Measurements from ENCODE around the gene CNTN5.

The CNTN5 gene

DNA sequence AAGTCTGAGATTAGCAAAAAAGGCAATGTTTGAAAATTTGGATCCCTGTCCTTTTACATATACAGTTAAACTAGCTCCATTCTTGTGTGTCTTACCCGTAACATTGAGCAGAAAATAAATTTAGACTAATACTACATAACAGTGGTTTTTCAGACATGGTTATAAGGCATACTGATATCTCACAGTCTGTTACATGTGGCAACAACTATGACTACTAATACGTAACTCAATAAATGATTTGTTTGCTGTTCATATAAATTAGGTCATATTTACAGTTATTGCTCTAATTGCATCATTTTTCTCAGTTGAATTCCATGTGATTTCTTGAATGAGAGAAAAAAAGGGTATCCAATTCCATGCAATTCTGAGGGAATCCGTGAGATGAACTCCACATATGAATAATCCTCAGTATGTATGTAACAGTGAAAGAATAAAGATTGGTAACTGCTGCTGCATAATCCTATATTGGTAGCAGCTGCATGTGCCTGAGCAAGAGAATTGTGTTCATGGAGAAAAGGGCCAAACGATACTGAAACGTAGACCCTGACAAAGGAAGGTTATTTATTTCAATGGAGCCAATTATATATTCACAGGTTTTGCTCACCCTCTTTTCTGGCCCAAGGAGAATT lies 1275.4 kb downstream of the CNTN5 start:
- DNase-seq (ENCODE audit: low spot score in 2 of 2) (no peak), ATAC-seq (replicated peaks; ENCODE audit: extremely low read depth, poor library complexity, severe bottlenecking) (no peak)
- H3K4me3 Mint-ChIP-seq = no peak overlapping the region
- no peaks in the 10 kb centered on the region for H3K4me1 Mint-ChIP-seq
- peaks cover 9% of the 10 kb centered on the region for H3K9me3 Mint-ChIP-seq
- H3K36me3 Mint-ChIP-seq (ENCODE audit: insufficient read depth) = no peaks in the 10 kb centered on the region
- no peaks in the 10 kb centered on the region for H3K27me3 Mint-ChIP-seq
- H3K27ac Mint-ChIP-seq (ENCODE audit: low read depth) = no peak overlapping the region

DNA sequence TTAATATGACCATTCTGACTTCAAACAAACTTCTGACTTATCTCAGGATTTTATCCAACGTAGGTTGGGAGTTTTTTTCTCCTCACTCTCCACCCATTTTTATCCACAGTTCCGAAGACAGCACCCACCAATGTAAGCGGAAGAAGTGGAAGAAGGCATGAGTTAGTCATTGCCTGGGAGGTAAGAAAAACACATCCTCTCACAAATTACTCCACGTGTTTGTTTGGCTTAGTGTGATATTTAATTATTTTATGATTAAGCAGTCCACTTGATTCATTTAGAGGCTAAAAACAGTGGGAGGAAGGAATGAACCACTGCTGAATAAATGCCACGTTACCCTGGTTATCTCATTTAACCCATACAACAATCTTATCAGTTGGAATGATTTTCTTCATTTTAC lies 1276.8 kb downstream of the CNTN5 start:
- DNase-seq (ENCODE audit: low spot score in 2 of 2) (no peak), ATAC-seq (replicated peaks; ENCODE audit: extremely low read depth, poor library complexity, severe bottlenecking) (no peak)
- H3K4me1 Mint-ChIP-seq = no peaks in the 10 kb centered on the region
- no peak overlapping the region for H3K4me3 Mint-ChIP-seq
- peaks cover 9% of the 10 kb centered on the region for H3K9me3 Mint-ChIP-seq
- H3K27me3 Mint-ChIP-seq = no peaks in the 10 kb centered on the region
- no peaks in the 10 kb centered on the region for H3K36me3 Mint-ChIP-seq (ENCODE audit: insufficient read depth)
- no peak overlapping the region for H3K27ac Mint-ChIP-seq (ENCODE audit: low read depth)

DNA sequence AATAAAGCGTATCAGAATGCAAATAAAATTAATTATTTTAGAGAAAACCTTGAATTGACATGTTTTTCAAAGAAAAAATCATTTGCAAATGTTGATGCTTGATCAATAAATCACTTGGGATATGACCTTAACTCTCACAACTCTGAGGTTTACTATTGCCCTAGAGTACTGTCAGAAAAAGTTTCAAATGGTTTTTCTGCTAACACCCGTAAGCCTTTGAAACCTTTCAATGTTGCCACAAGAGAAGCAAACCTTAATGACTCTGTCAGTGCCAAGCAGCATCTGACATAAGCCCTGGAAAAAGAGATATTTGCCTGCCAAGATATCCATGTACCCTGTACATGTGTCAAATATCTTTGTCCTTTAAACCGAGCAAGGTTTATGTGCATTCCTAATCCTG lies 1282.1 kb downstream of the CNTN5 start:
- H3K27me3 Mint-ChIP-seq = no peaks in the 10 kb centered on the region
- DNase-seq (ENCODE audit: low spot score in 2 of 2) (no peak), ATAC-seq (replicated peaks; ENCODE audit: extremely low read depth, poor library complexity, severe bottlenecking) (no peak)
- H3K4me1 Mint-ChIP-seq = no peaks in the 10 kb centered on the region
- H3K36me3 Mint-ChIP-seq (ENCODE audit: insufficient read depth) = no peaks in the 10 kb centered on the region
- peaks cover 5% of the 10 kb centered on the region for H3K9me3 Mint-ChIP-seq
- H3K27ac Mint-ChIP-seq (ENCODE audit: low read depth) = no peak overlapping the region
- no peak overlapping the region for H3K4me3 Mint-ChIP-seq

DNA sequence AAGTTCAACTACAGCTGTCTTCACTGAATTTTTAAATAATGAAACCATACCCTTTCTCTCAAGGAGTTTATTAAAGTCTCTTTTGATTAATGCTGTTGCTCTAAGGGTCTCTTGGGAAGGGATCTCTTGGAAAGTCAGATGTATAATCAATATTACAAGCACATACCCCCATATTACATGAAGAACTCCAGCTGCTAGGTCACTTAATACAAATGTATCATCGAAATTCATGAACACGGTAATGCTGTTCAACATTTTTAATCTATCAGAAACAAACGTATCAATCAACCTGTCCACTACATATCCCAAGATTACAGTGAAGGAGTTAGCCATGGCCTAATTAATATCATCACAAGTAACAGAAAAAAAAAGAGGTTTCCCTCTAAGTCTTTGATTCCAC lies 1283.1 kb downstream of the CNTN5 start:
- Mint-ChIP-seq H3K27me3 (no peaks in the 10 kb centered on the region), H3K4me3 (no peak overlapping the region), H3K4me1 (no peaks in the 10 kb centered on the region), H3K36me3 (ENCODE audit: insufficient read depth) (no peaks in the 10 kb centered on the region), H3K9me3 (peaks cover 5% of the 10 kb centered on the region), H3K27ac (ENCODE audit: low read depth) (no peak overlapping the region)
- DNase-seq (ENCODE audit: low spot score in 2 of 2) = no peak
- ATAC-seq (replicated peaks; ENCODE audit: extremely low read depth, poor library complexity, severe bottlenecking) = no peak

- H3K27ac Mint-ChIP-seq (ENCODE audit: low read depth) = no peak overlapping the region
- H3K4me3 Mint-ChIP-seq = no peak overlapping the region
- no peaks in the 10 kb centered on the region for H3K27me3 Mint-ChIP-seq
- H3K36me3 Mint-ChIP-seq (ENCODE audit: insufficient read depth) = no peaks in the 10 kb centered on the region
- no peaks in the 10 kb centered on the region for H3K4me1 Mint-ChIP-seq
- no peak for DNase-seq (ENCODE audit: low spot score in 2 of 2)
- no peak for ATAC-seq (replicated peaks; ENCODE audit: extremely low read depth, poor library complexity, severe bottlenecking)
- H3K9me3 Mint-ChIP-seq = peaks cover 27% of the 10 kb centered on the region
Observed at GRCh38 chr11:100308202-100308601, 1287.5 kb downstream of the CNTN5 start.

GRCh38 chr11:100315946-100316345 lies 1295.2 kb downstream of the CNTN5 start:
- no peak for ATAC-seq (replicated peaks; ENCODE audit: extremely low read depth, poor library complexity, severe bottlenecking)
- H3K4me3 Mint-ChIP-seq = no peak overlapping the region
- DNase-seq (ENCODE audit: low spot score in 2 of 2) = no peak
- no peaks in the 10 kb centered on the region for H3K36me3 Mint-ChIP-seq (ENCODE audit: insufficient read depth)
- no peaks in the 10 kb centered on the region for H3K27me3 Mint-ChIP-seq
- no peaks in the 10 kb centered on the region for H3K4me1 Mint-ChIP-seq
- peaks cover 22% of the 10 kb centered on the region for H3K9me3 Mint-ChIP-seq
- no peak overlapping the region for H3K27ac Mint-ChIP-seq (ENCODE audit: low read depth)

DNA sequence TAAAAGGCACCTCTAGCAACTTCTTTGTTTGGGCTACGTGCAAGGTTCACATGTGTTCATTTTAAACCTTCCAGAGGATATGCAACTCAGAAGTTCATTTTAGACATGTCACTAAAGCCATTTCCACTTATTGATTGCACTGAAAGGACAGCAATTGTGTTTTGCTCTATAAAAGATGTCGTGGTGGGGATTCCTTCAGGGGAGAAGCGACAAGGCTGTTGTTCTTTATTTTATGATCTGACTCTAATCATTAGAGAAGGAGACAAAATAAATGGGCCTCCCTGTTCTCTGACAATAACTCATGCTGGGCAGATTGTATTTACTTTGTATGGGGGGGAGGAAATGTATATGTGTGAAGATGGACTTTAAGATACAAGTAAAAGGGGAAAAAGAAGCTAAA lies 1296.2 kb downstream of the CNTN5 start:
- Mint-ChIP-seq H3K4me3 (no peak overlapping the region), H3K4me1 (no peaks in the 10 kb centered on the region), H3K9me3 (peaks cover 16% of the 10 kb centered on the region)

DNA sequence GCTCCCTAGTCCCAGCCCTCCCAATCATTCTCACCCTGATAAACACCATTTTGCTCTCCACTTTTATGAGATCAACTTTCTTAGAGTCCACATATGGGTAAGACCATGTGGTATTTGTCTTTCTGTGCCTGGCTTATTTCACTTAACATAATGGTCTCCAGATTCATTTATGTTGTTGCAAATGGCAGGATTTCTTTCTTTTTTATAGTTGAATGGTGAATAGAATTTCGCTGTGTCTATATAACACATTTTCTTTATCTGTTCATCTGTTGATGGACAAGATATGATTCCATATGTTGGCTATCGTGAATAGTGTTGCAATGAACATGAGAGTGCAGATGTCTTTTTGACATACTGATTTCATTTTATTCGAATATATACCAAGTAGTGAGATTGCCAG lies 1298.9 kb downstream of the CNTN5 start:
- no peak for ATAC-seq (replicated peaks; ENCODE audit: extremely low read depth, poor library complexity, severe bottlenecking)
- H3K9me3 Mint-ChIP-seq = peaks cover 9% of the 10 kb centered on the region
- no peak overlapping the region for H3K4me3 Mint-ChIP-seq
- no peaks in the 10 kb centered on the region for H3K27me3 Mint-ChIP-seq
- H3K4me1 Mint-ChIP-seq = no peaks in the 10 kb centered on the region
- DNase-seq (ENCODE audit: low spot score in 2 of 2) = no peak
- H3K27ac Mint-ChIP-seq (ENCODE audit: low read depth) = no peak overlapping the region
- no peaks in the 10 kb centered on the region for H3K36me3 Mint-ChIP-seq (ENCODE audit: insufficient read depth)

More for the DNA sequence above, 1296.2 kb downstream of the CNTN5 start:
- H3K27me3 Mint-ChIP-seq = no peaks in the 10 kb centered on the region
- ATAC-seq (replicated peaks; ENCODE audit: extremely low read depth, poor library complexity, severe bottlenecking) = no peak
- H3K27ac Mint-ChIP-seq (ENCODE audit: low read depth) = no peak overlapping the region
- no peaks in the 10 kb centered on the region for H3K36me3 Mint-ChIP-seq (ENCODE audit: insufficient read depth)
- no peak for DNase-seq (ENCODE audit: low spot score in 2 of 2)

GRCh38 chr11:100328626-100329340 lies 1308.0 kb downstream of the CNTN5 start:
- DNase-seq (ENCODE audit: low spot score in 2 of 2) = no peak
- H3K9me3 Mint-ChIP-seq = peaks cover 34% of the 10 kb centered on the region
- no peaks in the 10 kb centered on the region for H3K4me1 Mint-ChIP-seq
- H3K27ac Mint-ChIP-seq (ENCODE audit: low read depth) = no peak overlapping the region
- H3K4me3 Mint-ChIP-seq = no peak overlapping the region
- no peak for ATAC-seq (replicated peaks; ENCODE audit: extremely low read depth, poor library complexity, severe bottlenecking)
- no peaks in the 10 kb centered on the region for H3K36me3 Mint-ChIP-seq (ENCODE audit: insufficient read depth)
- H3K27me3 Mint-ChIP-seq = no peaks in the 10 kb centered on the region

DNA sequence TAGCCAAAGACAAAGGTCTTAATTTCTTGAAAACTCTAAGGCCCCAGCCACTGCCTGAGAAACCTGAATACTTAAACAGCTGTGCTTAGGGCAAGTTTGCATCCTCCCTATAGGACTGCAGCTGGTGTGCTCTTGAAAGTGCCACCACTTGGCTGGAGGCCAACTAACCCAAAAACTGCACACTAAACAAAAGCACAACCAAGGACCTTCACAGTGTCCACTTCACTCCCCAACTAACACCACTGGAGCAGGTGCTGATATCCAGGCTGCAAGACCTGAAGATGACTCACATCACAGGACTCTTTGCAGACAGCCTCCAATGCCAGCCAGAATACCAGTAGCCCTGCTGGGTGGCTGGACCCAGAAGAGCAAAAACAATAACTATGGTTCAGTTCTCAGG lies 1308.6 kb downstream of the CNTN5 start:
- no peak for ATAC-seq (replicated peaks; ENCODE audit: extremely low read depth, poor library complexity, severe bottlenecking)
- H3K27me3 Mint-ChIP-seq = no peaks in the 10 kb centered on the region
- DNase-seq (ENCODE audit: low spot score in 2 of 2) = no peak
- no peak overlapping the region for H3K27ac Mint-ChIP-seq (ENCODE audit: low read depth)
- H3K4me1 Mint-ChIP-seq = no peaks in the 10 kb centered on the region
- H3K9me3 Mint-ChIP-seq = peaks cover 39% of the 10 kb centered on the region
- no peaks in the 10 kb centered on the region for H3K36me3 Mint-ChIP-seq (ENCODE audit: insufficient read depth)
- no peak overlapping the region for H3K4me3 Mint-ChIP-seq

GRCh38 chr11:100336873-100337272 lies 1316.1 kb downstream of the CNTN5 start:
- Mint-ChIP-seq H3K4me3 (no peak overlapping the region), H3K4me1 (no peaks in the 10 kb centered on the region), H3K36me3 (ENCODE audit: insufficient read depth) (no peaks in the 10 kb centered on the region), H3K9me3 (peaks cover 27% of the 10 kb centered on the region), H3K27ac (ENCODE audit: low read depth) (no peak overlapping the region), H3K27me3 (no peaks in the 10 kb centered on the region)
- ATAC-seq (replicated peaks; ENCODE audit: extremely low read depth, poor library complexity, severe bottlenecking) = no peak
- no peak for DNase-seq (ENCODE audit: low spot score in 2 of 2)

DNA sequence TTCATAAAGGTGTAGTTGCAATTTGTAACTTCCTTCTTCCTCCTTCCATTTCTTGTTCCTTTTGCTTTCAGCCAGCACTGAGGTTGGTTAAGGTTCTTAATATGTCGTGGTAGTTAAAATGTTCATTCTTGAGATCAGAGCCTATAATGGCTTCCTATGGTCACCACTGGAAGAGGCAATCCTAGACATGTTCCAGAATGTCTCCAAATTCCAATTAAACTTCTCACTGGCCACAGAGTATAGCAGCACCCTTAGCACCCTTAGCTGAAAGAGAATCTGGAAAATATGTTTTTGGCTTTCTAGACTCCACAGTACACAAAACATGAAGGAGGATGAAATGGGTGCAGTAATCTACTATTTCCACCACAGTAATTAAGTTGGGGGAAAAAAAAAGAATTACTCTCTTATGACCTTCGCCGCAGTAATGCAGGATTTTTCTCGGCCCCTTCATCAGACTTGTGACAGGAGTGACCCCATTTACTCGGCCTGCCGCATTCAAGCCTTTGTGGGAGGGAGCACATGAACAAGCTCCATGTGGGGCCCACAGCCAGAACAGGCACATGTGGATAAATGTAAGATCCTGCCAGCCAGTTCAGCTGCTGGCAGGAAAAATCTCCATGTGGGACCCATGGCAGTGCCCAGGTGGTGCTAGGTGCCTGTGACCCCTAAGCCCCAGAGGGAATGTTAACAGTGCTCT lies 1317.5 kb downstream of the CNTN5 start:
- Mint-ChIP-seq H3K4me3 (no peak overlapping the region), H3K9me3 (peaks cover 28% of the 10 kb centered on the region), H3K27ac (ENCODE audit: low read depth) (no peak overlapping the region), H3K4me1 (no peaks in the 10 kb centered on the region), H3K27me3 (no peaks in the 10 kb centered on the region), H3K36me3 (ENCODE audit: insufficient read depth) (no peaks in the 10 kb centered on the region)
- no peak for DNase-seq (ENCODE audit: low spot score in 2 of 2)
- ATAC-seq (replicated peaks; ENCODE audit: extremely low read depth, poor library complexity, severe bottlenecking) = no peak

Measured in central memory CD8-positive, alpha-beta T cell (primary cell).